Endodermal cell (in vitro differentiated cells): Measurements from ENCODE around the gene WFS1. TPM values are rescaled to one million over a fixed set of nuclear protein-coding genes. Genes with fewer than 3 reads are reported as not detected.

ENCODE experiments used
- DNase-seq: peaks from one replicate; pipeline ENCODE4 v3.0.0-alpha.2; 2017
- H3K27ac ChIP-seq: 2 replicates; pipeline ENCODE4 v1.5.1; 2013; ENCODE audit warnings: mild to moderate bottlenecking, low read depth, low read length, moderate library complexity
- H3K27me3 ChIP-seq: 2 replicates; pipeline ENCODE4 v1.6.1; 2013; ENCODE audit warnings: mild to moderate bottlenecking, low read length, moderate library complexity; ENCODE audit not compliant: insufficient read depth, control insufficient read depth, poor library complexity, severe bottlenecking
- H3K36me3 ChIP-seq: 2 replicates; pipeline ENCODE4 v1.7.0; 2013; ENCODE audit warnings: mild to moderate bottlenecking, low read length, moderate library complexity; ENCODE audit not compliant: control insufficient read depth, insufficient read depth
- H3K4me1 ChIP-seq: one replicate; pipeline ENCODE4 v1.7.0; 2013; ENCODE audit warnings: low read length; ENCODE audit not compliant: control insufficient read depth, insufficient read depth
- H3K4me3 ChIP-seq: 2 replicates; pipeline ENCODE4 v1.5.1; 2013; ENCODE audit warnings: mild to moderate bottlenecking, low read length, moderate library complexity
- H3K9ac ChIP-seq: 2 replicates; pipeline ENCODE4 v1.6.1; 2013; ENCODE audit warnings: mild to moderate bottlenecking, low read length, moderate library complexity; ENCODE audit not compliant: poor library complexity, severe bottlenecking; ENCODE audit errors: extremely low read depth
- H3K9me3 ChIP-seq: 2 replicates; pipeline ENCODE4 v1.6.1; 2013; ENCODE audit warnings: mild to moderate bottlenecking, low read length, moderate library complexity; ENCODE audit not compliant: control insufficient read depth
- H3K27ac Mint-ChIP-seq: 2 replicates; pipeline ENCODE4 v1.8.0; 2020; ENCODE audit warnings: mixed read lengths
- H3K27me3 Mint-ChIP-seq: 2 replicates; pipeline ENCODE4 v1.8.0; 2021; ENCODE audit warnings: mild to moderate bottlenecking, mixed read lengths; ENCODE audit not compliant: insufficient read depth
- H3K36me3 Mint-ChIP-seq: 2 replicates; pipeline ENCODE4 v1.8.0; 2020; ENCODE audit warnings: low read depth, mixed read lengths
- H3K4me1 Mint-ChIP-seq: 2 replicates; pipeline ENCODE4 v1.8.0; 2020; ENCODE audit warnings: mixed read lengths
- H3K4me3 Mint-ChIP-seq: 2 replicates; pipeline ENCODE4 v1.8.0; 2020; ENCODE audit warnings: mild to moderate bottlenecking, moderate library complexity, mixed read lengths
- H3K9me3 Mint-ChIP-seq: 2 replicates; pipeline ENCODE4 v1.8.0; 2020; ENCODE audit warnings: mild to moderate bottlenecking, mixed read lengths
- CTCF ChIP-seq: fragments of 200-600 bp; sonication (generic); conservative IDR thresholded peaks from 2 replicates; pipeline ENCODE4 v1.5.0; 2021; ENCODE audit warnings: antibody characterized with exemption, mild to moderate bottlenecking
- WGBS, 2 experiments: methylation state at CpG; one replicate each; pipeline versions ENCODE4 v1.1.5 to v1.1.7; 2013; ENCODE audit warnings: missing lambda C conversion rate in 2 of 2, mixed read lengths in 1 of 2; ENCODE audit not compliant: insufficient coverage in 1 of 2, insufficient read length in 1 of 2; 5-methylcytosine and 5-hydroxymethylcytosine counted together
- total RNA-seq, 2 donors: library from RNA; stranded (reverse); fragmentation: NEBNext Ultra II Directional in 1 of 2; extraction: Animal tissue kit (Norgen Biotek cat#: 25700) in 1 of 2; gene quantifications; 2 replicates in 1 of 2; 3 replicates in 1 of 2; pipeline ENCODE4 v1.2.1, GENCODE V29; 2021

WFS1 gene
- total RNA-seq, 2 donors from 2014 or later: 25.3 to 26.1 TPM

GRCh38 chr4:6343939-6344408 is 74.3 kb downstream of the WFS1 start:
- Mint-ChIP-seq H3K9me3 (no peaks in the 10 kb centered on the region), H3K36me3 (peaks cover 3% of the 10 kb centered on the region), H3K27ac (no peak overlapping the region), H3K4me3 (no peak overlapping the region), H3K27me3 (no peaks in the 10 kb centered on the region), H3K4me1 (peaks cover 2% of the 10 kb centered on the region)
- Histone ChIP-seq H3K4me1 (no peaks in the 10 kb centered on the region), H3K9me3 (no peaks in the 10 kb centered on the region), H3K36me3 (no peaks in the 10 kb centered on the region), H3K27me3 (no peaks in the 10 kb centered on the region), H3K9ac (no peak overlapping the region), H3K4me3 (no peak overlapping the region), H3K27ac (no peak overlapping the region)
- 86 to 90% methylated on average over 8 to 11 of the region's 11 CpGs for WGBS, 2 experiments
- peak; percentile 48 for TF ChIP-seq CTCF
- DNase-seq: peak; percentile 73

- 86 to 87% methylated on average over 23 to 27 of the region's 27 CpGs for WGBS, 2 experiments
- Mint-ChIP-seq H3K4me1 (no peaks in the 10 kb centered on the region), H3K36me3 (peaks cover 3% of the 10 kb centered on the region), H3K27me3 (no peaks in the 10 kb centered on the region), H3K27ac (no peak overlapping the region), H3K4me3 (no peak overlapping the region), H3K9me3 (no peaks in the 10 kb centered on the region)
- Histone ChIP-seq H3K27ac (no peak overlapping the region), H3K4me1 (no peaks in the 10 kb centered on the region), H3K9me3 (no peaks in the 10 kb centered on the region), H3K27me3 (no peaks in the 10 kb centered on the region), H3K9ac (no peak overlapping the region), H3K4me3 (no peak overlapping the region), H3K36me3 (no peaks in the 10 kb centered on the region)
- no peak for DNase-seq
- no peak for TF ChIP-seq CTCF
These were observed 75.6 kb downstream of the WFS1 start for GRCh38 chr4:6345096-6345830.

- Mint-ChIP-seq H3K27me3 (no peaks in the 10 kb centered on the region), H3K4me3 (no peak overlapping the region), H3K9me3 (no peaks in the 10 kb centered on the region), H3K4me1 (no peaks in the 10 kb centered on the region), H3K27ac (peak overlapping the region; percentile 44), H3K36me3 (peaks cover 3% of the 10 kb centered on the region)
- Histone ChIP-seq H3K27me3 (no peaks in the 10 kb centered on the region), H3K9ac (no peak overlapping the region), H3K27ac (no peak overlapping the region), H3K36me3 (no peaks in the 10 kb centered on the region), H3K4me3 (no peak overlapping the region), H3K9me3 (no peaks in the 10 kb centered on the region), H3K4me1 (no peaks in the 10 kb centered on the region)
- no peak for DNase-seq
- 89 to 94% methylated on average over 7 to 13 of the region's 13 CpGs for WGBS, 2 experiments
- TF ChIP-seq CTCF: no peak
These were observed 76.2 kb downstream of the WFS1 start for GRCh38 chr4:6345866-6346265.
